Measurements from ENCODE around the gene NEMF.

DNA sequence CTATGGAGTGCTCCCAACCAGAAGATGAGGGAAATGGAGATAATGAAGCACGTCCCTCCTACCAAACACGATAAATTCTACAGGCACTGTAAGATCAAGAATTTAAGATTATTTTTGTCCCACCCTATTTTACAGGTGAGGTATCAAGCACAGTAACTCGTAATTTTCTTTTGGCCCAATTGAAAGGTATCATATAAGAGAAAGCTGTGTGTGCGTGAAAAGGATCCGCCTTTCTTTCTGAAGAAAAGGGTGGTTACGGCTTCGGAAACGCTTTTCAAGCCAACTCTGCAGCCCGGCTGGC is 85.4 kb downstream of the NEMF start:
- no peak for TF ChIP-seq CTCF (IDR thresholded peaks at IDR 0.05)
- no peak for TF ChIP-seq EZH2phosphoT487 (IDR thresholded peaks at IDR 0.05)
